KMS-11 (cell line): Measurements from ENCODE around the gene CCT8.

Experiments used
- H2AFZ ChIP-seq: fragments of 200-600 bp; sonication (generic); 2 replicates; pipeline ENCODE4 v1.6.1; 2016; ENCODE audit warnings: antibody characterized with exemption, mixed run types, low read depth
- H3K27ac ChIP-seq: fragments of 200-600 bp; sonication (generic); 2 replicates; pipeline ENCODE4 v1.6.1; 2016; ENCODE audit warnings: mild to moderate bottlenecking, mixed run types
- H3K27me3 ChIP-seq: fragments of 200-600 bp; sonication (generic); 2 replicates; pipeline ENCODE4 v1.6.1; 2017; ENCODE audit warnings: mild to moderate bottlenecking, low read depth, mixed run types, moderate library complexity; ENCODE audit not compliant: insufficient read depth
- H3K36me3 ChIP-seq: fragments of 200-600 bp; sonication (generic); 2 replicates; pipeline ENCODE4 v1.6.1; 2017; ENCODE audit warnings: mild to moderate bottlenecking, mixed run types; ENCODE audit not compliant: insufficient read depth
- H3K4me1 ChIP-seq: fragments of 200-600 bp; sonication (generic); 2 replicates; pipeline ENCODE4 v1.6.1; 2016; ENCODE audit warnings: mild to moderate bottlenecking, low read depth, mixed run types; ENCODE audit not compliant: poor library complexity, severe bottlenecking
- H3K4me2 ChIP-seq: fragments of 200-600 bp; sonication (generic); 2 replicates; pipeline ENCODE4 v1.7.0; 2016; ENCODE audit warnings: mild to moderate bottlenecking, mixed run types
- H3K4me3 ChIP-seq: fragments of 200-600 bp; sonication (generic); IDR thresholded peaks from 2 replicates; pipeline ENCODE4 v1.6.1; 2017; ENCODE audit warnings: low read depth, low read length, mixed read lengths; ENCODE audit not compliant: insufficient read depth
- H3K79me2 ChIP-seq: fragments of 200-600 bp; sonication (generic); 2 replicates; pipeline ENCODE4 v1.6.1; 2016; ENCODE audit warnings: low read depth, mixed run types; ENCODE audit not compliant: insufficient read depth
- H3K9ac ChIP-seq: fragments of 200-600 bp; sonication (generic); 2 replicates; pipeline ENCODE4 v1.6.1; 2016; ENCODE audit warnings: mild to moderate bottlenecking, mixed run types
- H4K20me1 ChIP-seq: fragments of 200-600 bp; sonication (generic); 2 replicates; pipeline ENCODE4 v1.6.1; 2016; ENCODE audit warnings: mild to moderate bottlenecking, mixed run types; ENCODE audit not compliant: insufficient read depth
- TF ChIP-seq, protein P1 (sequence below): fragments of 200-600 bp; sonication (generic); conservative IDR thresholded peaks from 2 replicates; pipeline ENCODE4 v1.6.1; 2017; ENCODE audit warnings: low read depth, mild to moderate bottlenecking, antibody characterized with exemption, low read length, moderate library complexity, mixed read lengths

Gene CCT8

DNA sequence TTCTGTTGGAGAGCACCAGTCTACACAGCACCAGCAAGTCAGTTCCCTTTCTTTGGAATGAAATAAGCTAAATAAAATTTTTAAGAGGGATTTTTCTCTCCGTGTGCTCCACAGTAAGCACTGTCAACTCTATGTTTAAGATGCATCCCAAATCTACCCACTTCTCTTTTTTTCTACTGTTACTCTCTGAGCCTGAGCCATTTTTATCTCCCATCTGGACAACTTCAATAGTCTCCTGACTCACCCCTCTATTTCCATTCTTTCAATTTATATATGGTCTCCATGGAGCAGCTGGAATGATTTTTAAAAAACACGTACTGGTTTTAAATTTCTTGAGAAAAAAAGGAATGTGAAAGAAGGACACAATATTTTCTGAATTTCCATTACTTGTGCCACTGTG, 24.7 kb upstream of the CCT8 start:
- Histone ChIP-seq H2AFZ (no peak overlapping the region), H3K36me3 (no peaks in the 10 kb centered on the region), H3K27ac (no peak overlapping the region), H4K20me1 (no peaks in the 10 kb centered on the region), H3K4me3 (no peak overlapping the region), H3K4me1 (peaks cover 6% of the 10 kb centered on the region), H3K4me2 (no peak overlapping the region), H3K79me2 (no peaks in the 10 kb centered on the region), H3K9ac (no peak overlapping the region), H3K27me3 (no peaks in the 10 kb centered on the region)
- TF ChIP-seq, protein P1, sequence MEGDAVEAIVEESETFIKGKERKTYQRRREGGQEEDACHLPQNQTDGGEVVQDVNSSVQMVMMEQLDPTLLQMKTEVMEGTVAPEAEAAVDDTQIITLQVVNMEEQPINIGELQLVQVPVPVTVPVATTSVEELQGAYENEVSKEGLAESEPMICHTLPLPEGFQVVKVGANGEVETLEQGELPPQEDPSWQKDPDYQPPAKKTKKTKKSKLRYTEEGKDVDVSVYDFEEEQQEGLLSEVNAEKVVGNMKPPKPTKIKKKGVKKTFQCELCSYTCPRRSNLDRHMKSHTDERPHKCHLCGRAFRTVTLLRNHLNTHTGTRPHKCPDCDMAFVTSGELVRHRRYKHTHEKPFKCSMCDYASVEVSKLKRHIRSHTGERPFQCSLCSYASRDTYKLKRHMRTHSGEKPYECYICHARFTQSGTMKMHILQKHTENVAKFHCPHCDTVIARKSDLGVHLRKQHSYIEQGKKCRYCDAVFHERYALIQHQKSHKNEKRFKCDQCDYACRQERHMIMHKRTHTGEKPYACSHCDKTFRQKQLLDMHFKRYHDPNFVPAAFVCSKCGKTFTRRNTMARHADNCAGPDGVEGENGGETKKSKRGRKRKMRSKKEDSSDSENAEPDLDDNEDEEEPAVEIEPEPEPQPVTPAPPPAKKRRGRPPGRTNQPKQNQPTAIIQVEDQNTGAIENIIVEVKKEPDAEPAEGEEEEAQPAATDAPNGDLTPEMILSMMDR: no peak

DNA sequence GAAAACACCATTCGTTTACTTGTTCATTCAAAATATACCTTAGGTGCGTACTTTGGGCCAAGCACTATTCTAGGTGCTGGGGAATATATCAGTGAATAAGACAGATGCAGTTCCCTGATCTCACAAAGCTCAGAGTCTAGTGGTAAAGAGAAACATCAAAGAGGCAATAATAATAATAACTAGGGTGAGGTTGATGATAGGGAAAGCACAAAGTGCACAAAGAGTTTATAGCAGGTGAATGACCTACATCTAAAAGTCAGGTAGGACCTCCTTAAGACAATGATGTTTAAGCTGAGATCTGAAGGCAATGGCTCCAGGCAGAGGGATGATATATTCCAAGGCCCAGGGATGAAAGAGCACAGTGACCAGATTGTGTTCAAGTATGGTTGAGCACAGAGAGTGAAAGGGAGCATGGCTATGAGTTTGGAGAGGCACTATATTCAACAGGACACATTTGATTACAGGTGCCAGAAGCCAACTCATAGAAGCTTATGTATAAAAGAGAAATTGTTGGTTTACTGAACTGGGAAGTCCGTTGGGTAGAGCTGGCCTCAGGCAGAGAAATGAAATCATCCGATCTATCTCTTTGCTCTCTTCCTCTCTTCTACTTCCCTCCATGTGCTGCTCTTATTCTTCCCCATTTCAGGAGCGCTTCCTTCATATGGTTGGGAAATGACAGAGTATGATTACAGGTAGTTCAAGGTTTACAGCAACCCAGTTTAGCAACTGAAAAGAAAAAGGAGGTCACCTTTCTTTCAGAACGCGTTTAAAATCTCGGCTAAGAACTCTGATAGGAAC, 23.0 kb upstream of the CCT8 start:
- H3K4me3 ChIP-seq: no peak overlapping the region
- TF ChIP-seq, protein P1: no peak
- H3K9ac ChIP-seq: no peak overlapping the region
- no peak overlapping the region for H2AFZ ChIP-seq
- H3K4me1 ChIP-seq: peaks cover 10% of the 10 kb centered on the region
- H3K27me3 ChIP-seq: no peaks in the 10 kb centered on the region
- no peak overlapping the region for H3K4me2 ChIP-seq
- H3K36me3 ChIP-seq: no peaks in the 10 kb centered on the region
- H3K27ac ChIP-seq: no peak overlapping the region
- no peaks in the 10 kb centered on the region for H4K20me1 ChIP-seq
- H3K79me2 ChIP-seq: no peaks in the 10 kb centered on the region

DNA sequence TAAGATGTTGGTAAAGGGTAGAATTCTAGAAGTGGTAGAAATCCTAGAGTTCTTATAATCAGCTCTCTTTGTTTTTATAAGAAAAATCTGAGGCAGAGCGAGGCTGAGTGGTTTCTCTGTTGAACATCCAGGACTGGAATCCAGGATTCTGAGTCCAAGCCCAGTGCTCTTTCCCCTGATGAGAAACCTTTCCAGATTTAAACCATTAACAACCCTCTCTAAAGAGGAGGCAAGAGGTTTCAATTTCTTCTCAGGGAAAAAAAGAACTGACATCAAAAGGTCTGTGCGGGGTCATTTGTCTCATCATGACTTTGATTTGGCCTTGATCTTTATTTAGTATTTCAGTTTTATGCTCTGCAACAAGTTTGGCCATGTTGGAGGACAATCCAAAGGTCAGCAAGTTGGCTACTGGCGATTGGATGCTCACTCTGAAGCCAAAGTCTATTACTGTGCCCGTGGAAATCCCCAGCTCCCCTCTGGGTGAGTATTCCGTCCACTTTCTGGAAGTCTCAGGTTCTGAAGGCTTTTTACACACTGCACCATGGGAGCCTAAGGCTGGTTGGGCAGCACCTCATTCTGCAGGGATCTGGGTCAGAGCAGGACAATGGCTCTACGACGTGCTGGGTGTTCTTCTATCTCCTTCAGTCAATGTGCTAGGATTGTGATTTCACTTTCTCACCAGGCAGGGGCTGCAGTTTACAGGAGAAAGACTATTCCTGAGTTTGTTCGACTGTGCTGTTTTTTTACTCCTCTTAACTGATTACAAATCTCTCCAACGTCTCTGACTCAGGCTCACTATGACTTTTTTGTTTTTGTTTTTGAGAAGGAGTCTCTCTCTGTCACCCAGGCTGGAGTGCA, 18.9 kb upstream of the CCT8 start:
- Histone ChIP-seq H3K4me2 (no peak overlapping the region), H3K27me3 (no peaks in the 10 kb centered on the region), H3K9ac (no peak overlapping the region), H3K4me3 (no peak overlapping the region), H3K79me2 (no peaks in the 10 kb centered on the region), H3K27ac (no peak overlapping the region), H3K36me3 (no peaks in the 10 kb centered on the region), H4K20me1 (no peaks in the 10 kb centered on the region), H2AFZ (no peak overlapping the region), H3K4me1 (peaks cover 22% of the 10 kb centered on the region)
- TF ChIP-seq, protein P1: no peak

DNA sequence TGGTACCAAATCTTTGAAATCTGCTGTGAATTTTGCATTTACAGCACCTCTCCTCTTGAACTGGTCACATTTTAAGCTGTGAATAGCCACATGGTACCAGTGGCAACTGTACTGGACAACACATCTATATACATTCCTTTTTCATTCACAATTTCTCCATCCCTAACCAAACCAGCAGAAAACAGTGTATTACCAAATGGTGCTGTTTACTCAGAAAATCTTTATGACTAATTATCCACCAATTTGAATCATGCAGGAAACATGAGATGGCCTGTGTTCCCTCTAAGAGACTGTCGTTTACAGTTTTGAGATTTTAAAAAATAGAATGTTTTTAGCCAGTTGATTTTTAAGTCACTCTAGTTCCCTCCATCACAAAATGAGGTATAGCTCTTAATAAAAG, 17.6 kb upstream of the CCT8 start:
- Histone ChIP-seq H3K4me1 (peaks cover 22% of the 10 kb centered on the region), H3K27ac (no peak overlapping the region), H3K4me2 (no peak overlapping the region), H3K4me3 (no peak overlapping the region), H4K20me1 (no peaks in the 10 kb centered on the region), H2AFZ (no peak overlapping the region), H3K79me2 (no peaks in the 10 kb centered on the region), H3K9ac (no peak overlapping the region), H3K36me3 (no peaks in the 10 kb centered on the region), H3K27me3 (no peaks in the 10 kb centered on the region)
- TF ChIP-seq, protein P1: no peak
